ENCODE results near the gene NINJ1.
"Not testable (repeated sequence)": the region's sequence is repeated elsewhere in the genome, so short reads cannot be mapped to it uniquely, and the experiment has no call there.

The NINJ1 gene

GRCh38 chr9:93119953-93120845 lies 13.9 kb downstream of the NINJ1 start:
- DNase-seq (ENCODE audit: low spot score), result peak; percentile 96
- peak; percentile 97 for FAIRE-seq

- FAIRE-seq, result no peak
- no peak for DNase-seq (ENCODE audit: low spot score)
Measured at GRCh38 chr9:93119703-93119952, 14.4 kb downstream of the NINJ1 start.

- FAIRE-seq (no peak), DNase-seq (ENCODE audit: low spot score) (no peak)
Measured at GRCh38 chr9:93118863-93119702, 15.0 kb downstream of the NINJ1 start.

- DNase-seq (ENCODE audit: low spot score) (no peak), FAIRE-seq (no peak)
Measured at GRCh38 chr9:93117924-93118862, 15.9 kb downstream of the NINJ1 start.

- FAIRE-seq, result not testable (repeated sequence)
Measured at GRCh38 chr9:93117521-93117920, 16.5 kb downstream of the NINJ1 start.

GRCh38 chr9:93116072-93116961 lies 17.7 kb downstream of the NINJ1 start:
- FAIRE-seq (no peak), DNase-seq (ENCODE audit: low spot score) (peak; percentile 32)

More at GRCh38 chr9:93117521-93117920, 16.5 kb downstream of the NINJ1 start:
- not testable (repeated sequence) for DNase-seq (ENCODE audit: low spot score)

GRCh38 chr9:93115486-93116071 lies 18.5 kb downstream of the NINJ1 start:
- DNase-seq (ENCODE audit: low spot score), result no peak
- no peak for FAIRE-seq

- DNase-seq (ENCODE audit: low spot score), result no peak
- no peak for FAIRE-seq
Measured at GRCh38 chr9:93114984-93115335, 19.1 kb downstream of the NINJ1 start.

GRCh38 chr9:93114169-93114983 lies 19.7 kb downstream of the NINJ1 start:
- DNase-seq (ENCODE audit: low spot score) (no peak), FAIRE-seq (no peak)

GRCh38 chr9:93112864-93113389 lies 21.1 kb downstream of the NINJ1 start:
- FAIRE-seq, result no peak

GRCh38 chr9:93112116-93112863 lies 21.8 kb downstream of the NINJ1 start:
- no peak for DNase-seq (ENCODE audit: low spot score)
- no peak for FAIRE-seq

More at GRCh38 chr9:93112864-93113389, 21.1 kb downstream of the NINJ1 start:
- DNase-seq (ENCODE audit: low spot score), result no peak

- FAIRE-seq (no peak), DNase-seq (ENCODE audit: low spot score) (peak; percentile 43)
Measured at GRCh38 chr9:93111371-93112115, 22.5 kb downstream of the NINJ1 start.

- DNase-seq (ENCODE audit: low spot score) (no peak), FAIRE-seq (no peak)
Measured at GRCh38 chr9:93111001-93111370, 23.1 kb downstream of the NINJ1 start.

GRCh38 chr9:93110311-93110855 lies 23.7 kb downstream of the NINJ1 start:
- DNase-seq (ENCODE audit: low spot score) (no peak), FAIRE-seq (no peak)

GRCh38 chr9:93108291-93109041 lies 25.6 kb downstream of the NINJ1 start:
- FAIRE-seq, result no peak
- no peak for DNase-seq (ENCODE audit: low spot score)

- FAIRE-seq (no peak), DNase-seq (ENCODE audit: low spot score) (no peak)
Measured at GRCh38 chr9:93107825-93108161, 26.3 kb downstream of the NINJ1 start.
